ENCODE data around the gene ASCC3. TPM values are rescaled to one million over a fixed set of nuclear protein-coding genes. Genes with fewer than 3 reads are reported as not detected.

Gene ASCC3
- total RNA-seq, 4 donors from 2014 or later, result 20.3 to 26.2 (median 22.4) TPM

GRCh38 chr6:100899202-100899601 lies 18.1 kb upstream of the ASCC3 start:
- intact Hi-C loops (cut with DNase I), result no loop called here
- Histone ChIP-seq H3K9me3 (no peaks in the 10 kb centered on the region), H3K27me3 (no peaks in the 10 kb centered on the region), H3K4me1 (no peaks in the 10 kb centered on the region), H3K27ac (replicated peaks in 1 of 4) (no peak overlapping the region), H3K4me3 (no peak overlapping the region), H3K36me3 (no peaks in the 10 kb centered on the region)
- TF ChIP-seq, protein P1, sequence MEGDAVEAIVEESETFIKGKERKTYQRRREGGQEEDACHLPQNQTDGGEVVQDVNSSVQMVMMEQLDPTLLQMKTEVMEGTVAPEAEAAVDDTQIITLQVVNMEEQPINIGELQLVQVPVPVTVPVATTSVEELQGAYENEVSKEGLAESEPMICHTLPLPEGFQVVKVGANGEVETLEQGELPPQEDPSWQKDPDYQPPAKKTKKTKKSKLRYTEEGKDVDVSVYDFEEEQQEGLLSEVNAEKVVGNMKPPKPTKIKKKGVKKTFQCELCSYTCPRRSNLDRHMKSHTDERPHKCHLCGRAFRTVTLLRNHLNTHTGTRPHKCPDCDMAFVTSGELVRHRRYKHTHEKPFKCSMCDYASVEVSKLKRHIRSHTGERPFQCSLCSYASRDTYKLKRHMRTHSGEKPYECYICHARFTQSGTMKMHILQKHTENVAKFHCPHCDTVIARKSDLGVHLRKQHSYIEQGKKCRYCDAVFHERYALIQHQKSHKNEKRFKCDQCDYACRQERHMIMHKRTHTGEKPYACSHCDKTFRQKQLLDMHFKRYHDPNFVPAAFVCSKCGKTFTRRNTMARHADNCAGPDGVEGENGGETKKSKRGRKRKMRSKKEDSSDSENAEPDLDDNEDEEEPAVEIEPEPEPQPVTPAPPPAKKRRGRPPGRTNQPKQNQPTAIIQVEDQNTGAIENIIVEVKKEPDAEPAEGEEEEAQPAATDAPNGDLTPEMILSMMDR (IDR thresholded peaks at IDR 0.05), result no peak
- TF ChIP-seq POLR2AphosphoS5 (IDR thresholded peaks at IDR 0.05) (no peak), EP300 (IDR thresholded peaks at IDR 0.05) (no peak), POLR2A (IDR thresholded peaks at IDR 0.05; ENCODE audit: low read depth) (no peak)
- WGBS, result 84% methylated on average over 3 of the region's 3 CpGs
- no peak for DNase-seq (ENCODE audit: extremely low spot score)

DNA sequence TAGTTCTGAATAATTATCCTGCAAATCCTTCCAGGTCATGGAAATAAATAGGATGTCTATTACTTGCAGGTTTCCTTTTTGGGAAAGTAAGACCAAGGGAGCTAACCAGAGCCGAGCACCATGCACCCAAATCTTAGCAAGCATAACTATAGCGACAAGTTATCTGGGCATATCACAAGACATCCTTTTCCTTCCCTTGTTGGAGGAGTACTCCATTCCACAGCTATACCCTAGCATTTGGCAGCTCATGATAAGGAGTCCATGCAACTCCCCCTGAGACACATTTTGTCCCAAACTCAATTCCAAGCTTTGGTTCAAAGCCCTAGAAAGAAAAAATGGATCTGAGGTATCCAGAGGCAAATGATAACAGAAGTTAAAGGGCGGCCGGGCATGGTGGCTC lies 16.5 kb upstream of the ASCC3 start:
- TF ChIP-seq EP300 (IDR thresholded peaks at IDR 0.05) (no peak), POLR2AphosphoS5 (IDR thresholded peaks at IDR 0.05) (no peak), POLR2A (IDR thresholded peaks at IDR 0.05; ENCODE audit: low read depth) (no peak)
- TF ChIP-seq, protein P1 (IDR thresholded peaks at IDR 0.05), result no peak
- no peaks in the 10 kb centered on the region for H3K4me1 ChIP-seq
- DNase-seq (ENCODE audit: extremely low spot score), result no peak
- WGBS, result 99% methylated on average over 4 of the region's 4 CpGs
- H3K27ac ChIP-seq (replicated peaks in 1 of 4), result no peak overlapping the region
- H3K9me3 ChIP-seq, result no peaks in the 10 kb centered on the region
- intact Hi-C loops (cut with DNase I), result no loop called here
- H3K36me3 ChIP-seq, result no peaks in the 10 kb centered on the region
- no peak overlapping the region for H3K4me3 ChIP-seq
- H3K27me3 ChIP-seq, result no peaks in the 10 kb centered on the region

GRCh38 chr6:100893743-100894142 lies 12.6 kb upstream of the ASCC3 start:
- Histone ChIP-seq H3K9me3 (no peaks in the 10 kb centered on the region), H3K4me1 (no peaks in the 10 kb centered on the region), H3K4me3 (no peak overlapping the region), H3K27me3 (no peaks in the 10 kb centered on the region), H3K36me3 (no peaks in the 10 kb centered on the region), H3K27ac (replicated peaks in 1 of 4) (no peak overlapping the region)
- WGBS, result 91% methylated on average over 3 of the region's 3 CpGs
- TF ChIP-seq, protein P1 (IDR thresholded peaks at IDR 0.05), result no peak
- no peak for TF ChIP-seq EP300 (IDR thresholded peaks at IDR 0.05)
- TF ChIP-seq POLR2AphosphoS5 (IDR thresholded peaks at IDR 0.05), result no peak
- TF ChIP-seq POLR2A (IDR thresholded peaks at IDR 0.05; ENCODE audit: low read depth), result no peak
- intact Hi-C loops (cut with DNase I), result no loop called here
- DNase-seq (ENCODE audit: extremely low spot score), result no peak

DNA sequence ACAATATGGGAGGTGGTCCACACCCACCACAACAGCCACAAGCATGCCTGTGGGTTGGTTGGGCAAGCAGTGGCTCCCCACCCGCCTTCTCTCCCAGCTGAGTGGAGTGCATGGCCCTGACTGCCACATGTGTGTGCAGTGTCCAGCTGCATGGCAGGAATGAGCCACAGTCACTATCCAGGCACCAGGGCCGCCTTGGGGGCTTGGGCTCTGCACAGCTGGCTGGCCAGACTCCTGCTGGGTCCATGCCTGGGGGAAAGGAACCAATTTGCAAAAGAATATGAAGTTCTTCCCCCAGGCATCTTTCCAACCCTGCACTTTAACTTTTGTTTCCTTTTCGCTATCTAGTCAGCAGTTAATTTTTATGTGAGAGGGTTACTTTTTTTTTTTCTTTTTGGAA lies 11.6 kb upstream of the ASCC3 start:
- Histone ChIP-seq H3K4me3 (no peak overlapping the region), H3K36me3 (no peaks in the 10 kb centered on the region), H3K27me3 (no peaks in the 10 kb centered on the region), H3K4me1 (no peaks in the 10 kb centered on the region), H3K9me3 (no peaks in the 10 kb centered on the region), H3K27ac (replicated peaks in 1 of 4) (no peak overlapping the region)
- DNase-seq (ENCODE audit: extremely low spot score), result no peak
- whole genome bisulfite sequencing, result 72% methylated on average over 3 of the region's 3 CpGs
- intact Hi-C loops (cut with DNase I), result no loop called here
- TF ChIP-seq POLR2AphosphoS5 (IDR thresholded peaks at IDR 0.05) (no peak), EP300 (IDR thresholded peaks at IDR 0.05) (no peak), POLR2A (IDR thresholded peaks at IDR 0.05; ENCODE audit: low read depth) (no peak)
- TF ChIP-seq, protein P1 (IDR thresholded peaks at IDR 0.05), result no peak

- H3K4me1 ChIP-seq, result no peaks in the 10 kb centered on the region
- no peaks in the 10 kb centered on the region for H3K9me3 ChIP-seq
- H3K27ac ChIP-seq (replicated peaks in 1 of 4), result no peak overlapping the region
- 87% methylated on average over 3 of the region's 3 CpGs for WGBS
- no peak for DNase-seq (ENCODE audit: extremely low spot score)
- H3K27me3 ChIP-seq, result no peaks in the 10 kb centered on the region
- TF ChIP-seq POLR2A (IDR thresholded peaks at IDR 0.05; ENCODE audit: low read depth) (no peak), EP300 (IDR thresholded peaks at IDR 0.05) (no peak), POLR2AphosphoS5 (IDR thresholded peaks at IDR 0.05) (no peak)
- TF ChIP-seq, protein P1 (IDR thresholded peaks at IDR 0.05), result no peak
- no peak overlapping the region for H3K4me3 ChIP-seq
- intact Hi-C loops (cut with DNase I), result no loop called here
- no peaks in the 10 kb centered on the region for H3K36me3 ChIP-seq
Measured at GRCh38 chr6:100892116-100892515, 11.0 kb upstream of the ASCC3 start.
